Thyroid gland (tissue), 4 donors: ENCODE results near the gene LPAR1. TPM values are rescaled to one million over a fixed set of nuclear protein-coding genes. Genes with fewer than 3 reads are reported as not detected.

ENCODE experiments used
- DNase-seq, 2 donors: peaks; one replicate each; pipeline ENCODE4 v3.0.0-alpha.2; 2019
- H3K27ac ChIP-seq, 3 donors: fragments of 200-600 bp; sonication (generic); 1 replicate in 2 of 3; 2 replicates in 1 of 3; pipeline ENCODE4 v1.5.1; 2016 to 2019; ENCODE audit warnings: mild to moderate bottlenecking in 1 of 3, moderate library complexity in 1 of 3
- H3K27me3 ChIP-seq: fragments of 200-600 bp; sonication (generic); one replicate; pipeline ENCODE4 v1.5.1; 2019
- H3K36me3 ChIP-seq, 2 donors: fragments of 200-600 bp; sonication (generic); one replicate each; pipeline ENCODE4 v1.5.1; 2016 to 2019
- H3K4me1 ChIP-seq, 2 donors: fragments of 200-600 bp; sonication (generic); one replicate each; pipeline ENCODE4 v1.5.1; 2017 to 2019
- H3K4me3 ChIP-seq, 3 donors: fragments of 200-600 bp; sonication (generic); replicated peaks in 1 of 3; 1 replicate in 2 of 3; 2 replicates in 1 of 3; pipeline ENCODE4 v1.5.1; 2016; ENCODE audit warnings: mild to moderate bottlenecking in 1 of 3
- H3K9me3 ChIP-seq: fragments of 200-600 bp; sonication (generic); one replicate; pipeline ENCODE4 v1.5.1; 2017
- CTCF ChIP-seq, 6 experiments: fragments of 200-600 bp in 3 of 6; fragments of 450-650 bp in 3 of 6; sonication (generic) in 3 of 6; IDR thresholded peaks; one replicate each; pipeline ENCODE4 v1.5.1; 2016 to 2019; ENCODE audit warnings: antibody characterized with exemption in 6 of 6, mild to moderate bottlenecking in 2 of 6, inconsistent platforms in 1 of 6, moderate library complexity in 1 of 6
- POLR2A ChIP-seq, 2 donors: fragments of 450-650 bp; IDR thresholded peaks; one replicate each; pipeline ENCODE4 v1.6.1; 2017; ENCODE audit warnings: antibody characterized with exemption in 2 of 2, mild to moderate bottlenecking in 2 of 2, moderate library complexity in 1 of 2
- WGBS, 2 donors: methylation state at CpG; one replicate each; pipeline ENCODE4 v1.1.5; 2017; 5-methylcytosine and 5-hydroxymethylcytosine counted together
- intact Hi-C: fragments of 100-400 bp; cut with DNase I; formaldehyde crosslinking; loops from one replicate; pipeline ENCODE4 v1.15.1; 2023
- total RNA-seq, 4 donors: library from RNA; depleted of rRNA; stranded (reverse); fragments of >200 nt; gene quantifications; one replicate each; pipeline ENCODE4 v1.2.3, GENCODE V29; 2016

The LPAR1 gene
- total RNA-seq, 4 donors from 2014 or later, result 40.8 to 98.5 (median 56.4) TPM

GRCh38 chr9:111016016-111016415 is 22.3 kb downstream of the LPAR1 start:
- Histone ChIP-seq H3K27me3 (no peaks in the 10 kb centered on the region), H3K36me3 (no peaks in the 10 kb centered on the region), H3K27ac (no peak overlapping the region), H3K9me3 (no peaks in the 10 kb centered on the region), H3K4me1 (peaks cover 9 to 18% of the 10 kb centered on the region in 2 donors), H3K4me3 (no peak overlapping the region)
- DNase-seq, result no peak
- WGBS, 2 donors, result 55 to 67% methylated on average over 1 of the region's 1 CpG
- no peak for TF ChIP-seq POLR2A (IDR thresholded peaks at IDR 0.05)
- TF ChIP-seq CTCF (IDR thresholded peaks at IDR 0.05), result no peak
- intact Hi-C loops, result no loop called here

- Histone ChIP-seq H3K4me3 (no peak overlapping the region), H3K36me3 (no peaks in the 10 kb centered on the region), H3K9me3 (no peaks in the 10 kb centered on the region), H3K27ac (no peak overlapping the region), H3K4me1 (peaks cover 9 to 18% of the 10 kb centered on the region in 2 donors), H3K27me3 (no peaks in the 10 kb centered on the region)
- intact Hi-C loops, result no loop called here
- WGBS, 2 donors, result 86 to 98% methylated on average over 1 of the region's 1 CpG
- TF ChIP-seq CTCF (IDR thresholded peaks at IDR 0.05) (no peak), POLR2A (IDR thresholded peaks at IDR 0.05) (no peak)
- no peak for DNase-seq
These were observed 24.6 kb downstream of the LPAR1 start for GRCh38 chr9:111013707-111014106.

GRCh38 chr9:111013250-111013649 is 25.0 kb downstream of the LPAR1 start:
- H3K27ac ChIP-seq, result no peak overlapping the region
- 68 to 74% methylated on average over 1 of the region's 1 CpG for WGBS, 2 donors
- TF ChIP-seq POLR2A (IDR thresholded peaks at IDR 0.05), result no peak
- no peak for TF ChIP-seq CTCF (IDR thresholded peaks at IDR 0.05)
- no peaks in the 10 kb centered on the region for H3K9me3 ChIP-seq
- no peaks in the 10 kb centered on the region for H3K27me3 ChIP-seq
- no peak for DNase-seq
- H3K36me3 ChIP-seq, result no peaks in the 10 kb centered on the region
- H3K4me3 ChIP-seq, result no peak overlapping the region
- H3K4me1 ChIP-seq, result peaks cover 9 to 18% of the 10 kb centered on the region in 2 donors
- intact Hi-C loops, result no loop called here

GRCh38 chr9:111008158-111009075 is 29.9 kb downstream of the LPAR1 start:
- intact Hi-C loops, result no loop called here
- WGBS, 2 donors, result 87 to 90% methylated on average over 7 of the region's 7 CpGs
- TF ChIP-seq CTCF (IDR thresholded peaks at IDR 0.05), result no peak
- TF ChIP-seq POLR2A (IDR thresholded peaks at IDR 0.05), result no peak

GRCh38 chr9:111005746-111006470 is 32.4 kb downstream of the LPAR1 start:
- H3K9me3 ChIP-seq, result no peaks in the 10 kb centered on the region
- H3K4me3 ChIP-seq, result no peak overlapping the region
- DNase-seq, result no peak
- no peak overlapping the region for H3K27ac ChIP-seq
- WGBS, 2 donors, result 96 to 98% methylated on average over 1 of the region's 1 CpG
- H3K36me3 ChIP-seq, result no peaks in the 10 kb centered on the region
- TF ChIP-seq POLR2A (IDR thresholded peaks at IDR 0.05) (no peak), CTCF (IDR thresholded peaks at IDR 0.05) (no peak)
- H3K27me3 ChIP-seq, result no peaks in the 10 kb centered on the region
- intact Hi-C loops, result no loop called here
- no peaks in the 10 kb centered on the region for H3K4me1 ChIP-seq

More at GRCh38 chr9:111008158-111009075, 29.9 kb downstream of the LPAR1 start:
- H3K9me3 ChIP-seq, result no peaks in the 10 kb centered on the region
- no peak overlapping the region for H3K4me3 ChIP-seq
- H3K36me3 ChIP-seq, result no peaks in the 10 kb centered on the region
- no peak overlapping the region for H3K27ac ChIP-seq
- no peaks in the 10 kb centered on the region for H3K27me3 ChIP-seq
- DNase-seq, result no peak
- peaks cover 0 to 8% of the 10 kb centered on the region in 2 donors for H3K4me1 ChIP-seq
